HepG2 (cell line): ENCODE measurements around the gene AKAP6. TPM values are rescaled to one million over a fixed set of nuclear protein-coding genes. Genes with fewer than 3 reads are reported as not detected.

Experiments
- ATAC-seq: fragments of 200-7000 bp; cut with Tn5 transposase; 3 replicates; pipeline ENCODE4 v1.9.1; 2020; ENCODE audit warnings: mild to moderate bottlenecking, moderate library complexity
- BruUV-seq: library from RNA; stranded (reverse); fragments of 400-500 nt; replicated peaks from 2 replicates; lab custom pipeline; 2021; lab: Mats Ljungman, UMichigan
- CTCF ChIA-PET: fragments of 300-600 bp; formaldehyde crosslinking; extraction: SDS; loops from one replicate; lab custom pipeline; 2021; ENCODE audit warnings: low total read pairs, inconsistent platforms, low intra/inter-chr PET ratio; lab: Yijun Ruan, JAX
- POLR2A ChIA-PET: fragments of 350-600 bp; sonication (Branson Sonifier 250); formaldehyde crosslinking; loops from one replicate; lab custom pipeline; 2020; ENCODE audit warnings: antibody characterized with exemption, inconsistent platforms; lab: Yijun Ruan, JAX
- DNase-seq: peaks from one replicate; pipeline ENCODE4 v3.0.0-alpha.2; 2015; ENCODE audit warnings: low spot score
- FAIRE-seq: peaks from 3 replicates; lab custom pipeline; 2011; peaks lifted over from hg19 to GRCh38; lab: Jason Lieb, UNC
- H2AFZ ChIP-seq: one replicate; pipeline ENCODE4 v1.6.1; 2011; ENCODE audit warnings: low read length, inconsistent platforms
- H3K27ac ChIP-seq: fragments of 300-600 bp; 3 replicates; pipeline ENCODE4 v1.8.0; 2011; ENCODE audit warnings: mixed run types, mild to moderate bottlenecking, mixed read lengths, low read length, inconsistent platforms; ENCODE audit not compliant: insufficient read depth; ENCODE audit errors: extremely low read length
- H3K27me3 ChIP-seq, 2 experiments: fragments of 200-600 bp in 1 of 2; 2 replicates in 1 of 2; 3 replicates in 1 of 2; pipeline versions ENCODE4 v1.6.0 to v1.8.0; 2011; ENCODE audit warnings: low read length in 2 of 2, mild to moderate bottlenecking in 2 of 2, moderate library complexity in 2 of 2, inconsistent platforms in 1 of 2; ENCODE audit not compliant: insufficient read depth in 2 of 2, control insufficient read depth in 1 of 2
- H3K36me3 ChIP-seq, 2 experiments: fragments of 200-600 bp in 1 of 2; replicated peaks in 1 of 2; 2 replicates in 1 of 2; 3 replicates in 1 of 2; pipeline versions ENCODE4 v1.5.1 to v1.8.0; 2011; ENCODE audit warnings: low read length in 2 of 2, inconsistent platforms in 1 of 2; ENCODE audit not compliant: insufficient read depth in 2 of 2, control insufficient read depth in 1 of 2
- H3K4me1 ChIP-seq: 2 replicates; pipeline ENCODE4 v1.5.1; 2012; ENCODE audit warnings: low read length, inconsistent platforms; ENCODE audit not compliant: insufficient read depth
- H3K4me2 ChIP-seq: 2 replicates; pipeline ENCODE4 v1.6.0; 2011; ENCODE audit warnings: low read depth, low read length, inconsistent platforms
- H3K4me3 ChIP-seq, 3 experiments: fragments of 200-600 bp in 1 of 3; sonication (generic), shearing (Covaris generic) in 1 of 3; replicated peaks in 1 of 3; 2 replicates each; pipeline ENCODE4 v1.5.1; 2011 to 2016; ENCODE audit warnings: low read length in 3 of 3, inconsistent platforms in 2 of 3, low read depth in 2 of 3, mild to moderate bottlenecking in 2 of 3, control low read depth in 1 of 3, mixed read lengths in 1 of 3; ENCODE audit not compliant: insufficient read depth in 1 of 3
- H3K79me2 ChIP-seq: one replicate; pipeline ENCODE4 v1.6.1; 2011; ENCODE audit warnings: low read length, inconsistent platforms; ENCODE audit not compliant: insufficient read depth
- H3K9ac ChIP-seq: 2 replicates; pipeline ENCODE4 v1.6.0; 2011; ENCODE audit warnings: mild to moderate bottlenecking, low read depth, low read length, inconsistent platforms; ENCODE audit not compliant: insufficient read depth
- H3K9me3 ChIP-seq: 2 replicates; pipeline ENCODE4 v1.5.1; 2012; ENCODE audit warnings: mild to moderate bottlenecking, low read length
- H4K20me1 ChIP-seq: 2 replicates; pipeline ENCODE4 v1.6.0; 2011; ENCODE audit warnings: inconsistent platforms, mild to moderate bottlenecking, low read length, moderate library complexity; ENCODE audit not compliant: insufficient read depth
- BCL6 ChIP-seq: IDR thresholded peaks from 2 replicates; pipeline ENCODE4 v1.6.1; 2016; ENCODE audit warnings: missing genetic modification reagents, missing compliant biosample characterization
- CHD4 ChIP-seq: fragments of 200-600 bp; sonication (generic); IDR thresholded peaks from 2 replicates; pipeline ENCODE4 v1.7.0; 2017; ENCODE audit warnings: mild to moderate bottlenecking, low read length, borderline replicate concordance
- E2F2 ChIP-seq: sonication (generic); formaldehyde crosslinking; IDR thresholded peaks from 2 replicates; pipeline ENCODE4 v1.4.0; 2020; ENCODE audit warnings: missing genetic modification reagents, borderline replicate concordance
- HNRNPK ChIP-seq: fragments of 200-400 bp; formaldehyde crosslinking; IDR thresholded peaks from 2 replicates; pipeline ENCODE4 v1.6.1; 2018; ENCODE audit warnings: low read length, low read depth, moderate library complexity, mild to moderate bottlenecking; ENCODE audit not compliant: poor library complexity, severe bottlenecking
- MAFF ChIP-seq: IDR thresholded peaks from 2 replicates; pipeline ENCODE4 v1.6.1; 2011; ENCODE audit warnings: low read depth, low read length, improper control_type of control experiment
- MAFK ChIP-seq, 2 experiments: IDR thresholded peaks in 1 of 2; conservative IDR thresholded peaks in 1 of 2; 2 replicates each; pipeline ENCODE4 v1.6.1; 2011; ENCODE audit warnings: improper control_type of control experiment in 2 of 2, low read length in 2 of 2
- MEF2D ChIP-seq: sonication (generic); formaldehyde crosslinking; IDR thresholded peaks from 2 replicates; pipeline ENCODE4 v1.5.1; 2020; ENCODE audit warnings: mild to moderate bottlenecking, missing genetic modification reagents
- NFE2L2 ChIP-seq: fragments of 150-350 bp; IDR thresholded peaks from 2 replicates; pipeline ENCODE4 v1.6.1; 2014; ENCODE audit warnings: low read length
- PBX3 ChIP-seq: sonication (generic); formaldehyde crosslinking; IDR thresholded peaks from 2 replicates; pipeline ENCODE4 v1.8.1; 2023; ENCODE audit warnings: missing genetic modification reagents, inconsistent platforms, borderline replicate concordance
- SUZ12 ChIP-seq: fragments of 150-350 bp; IDR thresholded peaks from 2 replicates; pipeline ENCODE4 v1.6.1; 2014; ENCODE audit warnings: low read depth, low read length
- U2AF1 ChIP-seq: fragments of 200-400 bp; formaldehyde crosslinking; optimal IDR thresholded peaks from 2 replicates; pipeline ENCODE3; 2017; ENCODE audit warnings: mild to moderate bottlenecking, low read depth, low read length
- ZNF276 ChIP-seq: sonication (generic); formaldehyde crosslinking; IDR thresholded peaks from 2 replicates; pipeline ENCODE4 v1.4.0; 2020; ENCODE audit warnings: mild to moderate bottlenecking, low read depth, missing genetic modification reagents
- ZSCAN12 ChIP-seq: sonication (generic); formaldehyde crosslinking; IDR thresholded peaks from 2 replicates; pipeline ENCODE4 v1.9.0; 2021; ENCODE audit warnings: mild to moderate bottlenecking, missing genetic modification reagents
- WGBS: methylation state at CpG from one replicate; pipeline ENCODE4 v1.1.6; 2017; ENCODE audit warnings: low lambda C conversion rate; 5-methylcytosine and 5-hydroxymethylcytosine counted together
- in situ Hi-C: cut with HindIII; loops from 2 replicates; pipeline ENCODE4 v1.10.0; 2017; ENCODE audit warnings: low pct_unique_long_range_greater_than_20kb; ENCODE audit not compliant: extremely low pct_ligation_motif_present
- intact Hi-C: fragments of 100-400 bp; cut with micrococcal nuclease; formaldehyde crosslinking; loops from one replicate; pipeline ENCODE4 v1.10.0; 2022; ENCODE audit not compliant: unreplicated experiment
- polyA plus RNA-seq, 8 experiments: library from polyadenylated mRNA; depleted of rRNA in 3 of 8; stranded (reverse) in 7 of 8; unstranded in 1 of 8; fragments of >200 nt; fragmentation: Illumina TruSeq in 4 of 8; extraction: Trizol in 4 of 8; gene quantifications; 2 replicates each; pipeline versions ENCODE4 v1.2.1 to v1.2.3, GENCODE V29; 2011 to 2016; ENCODE audit warnings: low read depth in 4 of 8, missing spikeins in 1 of 8, mixed read lengths in 1 of 8; ENCODE audit not compliant: insufficient read depth in 1 of 8
- total RNA-seq, 5 experiments: library from RNA; depleted of rRNA; stranded (reverse); fragments of >200 nt; fragmentation: Illumina TruSeq; extraction: Trizol; gene quantifications; 2 replicates each; pipeline ENCODE4 v1.2.3, GENCODE V29; 2016; ENCODE audit warnings: low read depth in 1 of 5

Gene AKAP6
- total and polyA plus RNA-seq, 2 of the 13 experiments (the other 11 are each of a cell fraction or from before 2014, with no cell fraction given): 1.4 TPM

GRCh38 chr14:32639208-32639607 lies 310.1 kb downstream of the AKAP6 start:
- DNase-seq: no peak
- ATAC-seq: no peak
- no peak for FAIRE-seq
- intact Hi-C loops (no loop called here), in situ Hi-C loops (no loop called here)
- Histone ChIP-seq H3K9me3 (no peaks in the 10 kb centered on the region), H3K4me1 (no peaks in the 10 kb centered on the region), H2AFZ (no peak overlapping the region), H4K20me1 (no peaks in the 10 kb centered on the region), H3K27ac (no peak overlapping the region), H3K27me3 (no peaks in the 10 kb centered on the region), H3K4me3 (no peak overlapping the region), H3K79me2 (no peaks in the 10 kb centered on the region), H3K36me3 (no peaks in the 10 kb centered on the region), H3K4me2 (no peak overlapping the region), H3K9ac (no peak overlapping the region)
- 4% methylated on average over 2 of the region's 2 CpGs for WGBS
- CTCF ChIA-PET: no interaction called here
- TF ChIP-seq ZSCAN12 (CRISPR knock-in tag) (no peak), PBX3 (no peak), MAFF (peak; percentile 66), MAFK (conservative IDR thresholded peaks at IDR 0.05 in 1 of 2, IDR thresholded peaks at IDR 0.05 in 1 of 2; ENCODE audit: low read length in 2 of 2) (peak; percentile 26 to 59; a peak in 2 of 4 replicates), E2F2 (CRISPR knock-in tag) (no peak), U2AF1 (no peak), CHD4 (no peak), BCL6 (CRISPR knock-in tag) (no peak), HNRNPK (no peak), SUZ12 (no peak), MEF2D (CRISPR knock-in tag) (no peak), ZNF276 (CRISPR knock-in tag) (no peak), NFE2L2 (no peak)
- POLR2A ChIA-PET: no interaction called here
- no TSS peak for BruUV-seq
